ENCODE results near the gene PDE8A.

PDE8A gene

DNA sequence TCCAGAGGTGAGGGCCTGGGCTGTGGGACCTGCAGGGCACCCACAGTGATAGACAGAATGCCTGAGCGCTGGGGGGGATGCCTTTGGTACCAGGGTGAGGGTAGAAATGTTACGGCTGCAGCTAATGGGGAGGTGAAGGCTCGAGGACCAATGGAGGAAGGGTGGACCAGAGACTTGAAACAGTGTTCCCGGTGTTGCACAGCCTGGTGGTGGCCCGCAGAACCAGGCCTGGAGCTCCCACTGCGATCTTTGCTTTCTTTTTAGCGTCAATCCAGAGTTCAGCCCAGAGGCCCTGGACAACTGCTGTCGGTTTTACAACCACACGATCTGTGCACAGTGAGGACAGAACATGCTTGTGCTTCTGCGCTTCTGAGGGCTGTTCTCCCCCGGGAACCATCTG, 36.8 kb upstream of the PDE8A start:
- DNase-seq (ENCODE audit: low spot score): no peak
- TF ChIP-seq, protein P1, sequence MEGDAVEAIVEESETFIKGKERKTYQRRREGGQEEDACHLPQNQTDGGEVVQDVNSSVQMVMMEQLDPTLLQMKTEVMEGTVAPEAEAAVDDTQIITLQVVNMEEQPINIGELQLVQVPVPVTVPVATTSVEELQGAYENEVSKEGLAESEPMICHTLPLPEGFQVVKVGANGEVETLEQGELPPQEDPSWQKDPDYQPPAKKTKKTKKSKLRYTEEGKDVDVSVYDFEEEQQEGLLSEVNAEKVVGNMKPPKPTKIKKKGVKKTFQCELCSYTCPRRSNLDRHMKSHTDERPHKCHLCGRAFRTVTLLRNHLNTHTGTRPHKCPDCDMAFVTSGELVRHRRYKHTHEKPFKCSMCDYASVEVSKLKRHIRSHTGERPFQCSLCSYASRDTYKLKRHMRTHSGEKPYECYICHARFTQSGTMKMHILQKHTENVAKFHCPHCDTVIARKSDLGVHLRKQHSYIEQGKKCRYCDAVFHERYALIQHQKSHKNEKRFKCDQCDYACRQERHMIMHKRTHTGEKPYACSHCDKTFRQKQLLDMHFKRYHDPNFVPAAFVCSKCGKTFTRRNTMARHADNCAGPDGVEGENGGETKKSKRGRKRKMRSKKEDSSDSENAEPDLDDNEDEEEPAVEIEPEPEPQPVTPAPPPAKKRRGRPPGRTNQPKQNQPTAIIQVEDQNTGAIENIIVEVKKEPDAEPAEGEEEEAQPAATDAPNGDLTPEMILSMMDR (IDR thresholded peaks at IDR 0.05; ENCODE audit: extremely low read depth, missing control alignments): no peak

DNA sequence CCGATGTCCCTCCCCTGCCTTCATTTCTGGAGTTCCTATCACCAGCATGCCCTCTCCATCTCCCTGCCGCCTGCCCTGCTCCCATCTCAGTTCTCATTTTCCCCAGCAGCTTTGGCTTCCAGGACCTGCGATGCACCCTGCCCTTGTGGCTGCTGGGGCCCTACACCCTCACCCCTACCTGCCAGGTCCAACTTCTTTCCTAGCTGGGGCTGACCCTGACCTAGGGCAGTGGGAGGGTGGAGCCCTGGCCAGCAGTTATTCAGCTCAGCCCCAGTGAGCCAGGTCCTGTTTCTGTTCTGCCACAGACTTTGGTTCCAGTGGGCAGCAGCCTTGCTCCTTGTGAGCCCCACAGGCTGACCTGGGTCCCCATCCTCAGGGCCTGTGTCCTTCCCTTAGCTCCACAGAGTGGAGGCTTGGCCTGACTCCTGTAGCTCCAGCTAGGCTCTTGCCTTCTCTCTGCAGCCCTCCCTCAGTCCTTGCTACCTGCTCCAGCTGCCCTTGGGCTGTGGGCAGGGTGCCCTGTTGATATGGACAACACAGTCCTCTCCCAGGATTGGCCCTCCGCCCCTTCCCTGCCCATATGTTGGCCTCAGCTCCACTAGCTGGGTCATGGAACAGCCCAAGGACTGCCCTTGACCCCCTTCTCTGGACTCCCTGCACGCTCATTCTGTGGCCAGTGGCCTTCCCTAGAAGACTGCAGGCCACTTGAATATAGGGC, 34.7 kb upstream of the PDE8A start:
- TF ChIP-seq, protein P1 (IDR thresholded peaks at IDR 0.05; ENCODE audit: extremely low read depth, missing control alignments): no peak
- no peak for DNase-seq (ENCODE audit: low spot score)

DNA sequence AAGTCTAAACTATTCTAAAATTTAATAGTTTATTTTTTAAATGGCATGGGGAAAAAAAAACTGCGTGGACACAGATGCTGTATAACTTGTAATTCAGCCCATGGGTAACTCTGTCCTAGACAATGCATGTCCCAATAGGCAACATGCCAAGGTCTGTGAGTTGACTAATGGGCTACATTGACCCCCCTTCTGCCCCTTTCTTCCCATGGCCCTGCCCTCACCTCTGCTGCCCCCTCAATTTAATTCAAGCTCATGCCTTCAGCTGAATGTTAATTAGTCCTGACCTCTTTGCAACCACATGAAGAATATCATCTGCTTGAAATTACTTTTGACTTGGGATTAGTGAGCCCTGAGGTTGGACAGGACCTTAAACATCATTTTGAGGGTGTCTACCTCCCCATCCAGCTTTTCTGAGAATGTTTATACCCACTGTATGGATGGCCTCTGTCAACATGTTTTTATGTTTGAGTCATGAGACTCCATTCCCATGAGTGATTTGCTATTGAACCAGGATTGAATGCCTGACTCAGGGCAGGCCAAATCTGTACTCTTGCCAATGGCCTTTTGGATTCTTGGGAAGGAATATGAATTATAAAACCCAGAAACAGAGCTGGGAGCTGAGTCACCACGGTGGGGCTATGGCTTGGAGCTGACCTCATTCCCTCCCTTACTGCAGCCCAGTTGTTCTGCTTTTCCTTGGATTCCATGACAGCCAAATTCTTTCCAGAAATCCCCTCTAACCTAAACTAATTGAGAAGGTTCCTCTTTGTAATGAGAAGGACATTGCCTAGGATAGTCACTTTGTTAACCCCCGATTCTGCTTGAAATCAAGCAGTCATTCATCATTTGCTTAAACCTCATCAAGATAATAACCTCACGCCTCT, 33.5 kb upstream of the PDE8A start:
- DNase-seq (ENCODE audit: low spot score): no peak

DNA sequence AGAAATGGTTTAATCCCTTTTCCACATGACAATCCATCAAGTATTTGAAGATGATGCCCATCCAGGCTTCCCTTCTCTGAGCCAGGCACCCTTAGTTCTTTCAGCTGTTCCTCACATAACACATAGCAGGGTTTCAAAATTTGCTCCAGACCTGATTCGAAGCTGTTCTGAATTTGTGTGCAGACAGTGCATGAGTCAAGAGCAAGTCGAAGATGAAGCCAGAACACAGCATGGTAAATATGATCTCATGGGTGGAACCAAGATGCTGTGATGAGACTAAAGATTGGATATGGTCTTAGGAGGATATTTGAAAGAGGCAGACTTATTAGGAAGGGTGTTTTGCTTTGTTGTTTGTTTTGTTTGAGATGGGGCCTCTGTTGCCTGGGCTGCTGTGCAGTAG, 32.6 kb upstream of the PDE8A start:
- TF ChIP-seq, protein P1 (IDR thresholded peaks at IDR 0.05; ENCODE audit: extremely low read depth, missing control alignments): no peak
- no peak for DNase-seq (ENCODE audit: low spot score)

More for the DNA sequence above, 33.5 kb upstream of the PDE8A start:
- TF ChIP-seq, protein P1 (IDR thresholded peaks at IDR 0.05; ENCODE audit: extremely low read depth, missing control alignments): no peak

DNA sequence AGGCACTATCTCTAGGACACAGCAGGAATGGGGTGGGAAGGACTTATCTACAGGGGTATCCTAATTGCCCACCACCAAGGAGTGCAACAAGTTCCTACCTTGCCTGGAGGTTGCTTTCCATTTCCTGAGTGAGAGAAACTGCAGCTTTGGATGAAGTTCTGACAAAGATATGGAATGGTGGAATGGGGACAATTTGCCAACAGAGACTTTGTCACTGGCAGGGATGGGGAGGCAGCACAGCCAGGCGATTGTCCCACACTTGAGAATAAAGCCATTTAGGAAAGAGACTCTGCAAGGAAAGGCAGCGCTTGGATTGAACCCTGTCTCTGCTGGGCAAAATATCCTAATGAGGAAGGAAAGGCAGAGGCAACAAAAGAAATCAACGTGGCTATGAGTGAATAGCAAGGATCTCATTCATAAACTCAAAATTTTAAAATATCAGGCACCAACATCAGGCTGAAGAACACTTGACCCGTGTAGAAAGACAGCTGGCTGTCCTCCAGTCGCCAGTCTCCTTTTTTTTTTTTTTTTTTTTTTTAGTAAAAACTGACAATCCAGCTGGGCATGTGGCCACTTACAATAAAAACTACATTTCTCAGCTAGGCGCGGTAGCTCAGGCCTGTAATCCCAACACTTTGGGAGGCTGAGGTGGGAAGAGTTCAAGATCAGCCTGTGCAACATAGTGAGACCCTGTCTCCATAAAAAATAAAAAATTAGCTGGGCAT, 31.6 kb upstream of the PDE8A start:
- no peak for DNase-seq (ENCODE audit: low spot score)
- TF ChIP-seq, protein P1 (IDR thresholded peaks at IDR 0.05; ENCODE audit: extremely low read depth, missing control alignments): no peak

DNA sequence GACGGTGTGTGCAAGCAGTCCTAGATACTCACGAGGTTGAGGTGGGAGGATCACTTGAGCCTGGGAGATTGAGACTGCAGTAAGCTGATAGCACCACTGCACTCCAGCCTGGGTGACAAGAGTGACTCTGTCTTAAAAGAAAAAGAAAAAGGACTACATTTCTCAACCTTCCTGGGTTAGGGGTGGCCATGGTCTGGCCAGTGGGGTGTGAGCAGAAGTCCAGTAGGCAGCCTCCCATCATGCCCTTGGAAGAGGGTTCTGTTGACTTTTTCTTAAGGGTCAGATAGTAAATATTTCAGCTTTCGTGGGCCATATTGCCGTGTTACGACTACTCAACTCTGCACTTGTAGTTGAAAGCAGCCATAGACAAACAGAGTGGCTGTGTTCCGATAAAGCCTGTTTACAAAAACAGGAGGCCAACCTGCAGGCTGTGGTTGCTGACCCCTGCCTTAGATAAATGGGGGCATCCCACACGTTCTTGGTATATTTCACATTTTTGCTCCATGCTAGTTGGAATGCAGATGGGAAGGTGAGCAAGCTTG, 31.0 kb upstream of the PDE8A start:
- TF ChIP-seq, protein P1 (IDR thresholded peaks at IDR 0.05; ENCODE audit: extremely low read depth, missing control alignments): no peak
- no peak for DNase-seq (ENCODE audit: low spot score)

All from GM20000 (cell line).